ENCODE data around the gene TRIM67. TPM values are rescaled to one million over a fixed set of nuclear protein-coding genes. Genes with fewer than 3 reads are reported as not detected.

The TRIM67 gene
- total and polyA plus RNA-seq, 2 of the 4 experiments (the other 2 are of a cell fraction) = not detected

DNA sequence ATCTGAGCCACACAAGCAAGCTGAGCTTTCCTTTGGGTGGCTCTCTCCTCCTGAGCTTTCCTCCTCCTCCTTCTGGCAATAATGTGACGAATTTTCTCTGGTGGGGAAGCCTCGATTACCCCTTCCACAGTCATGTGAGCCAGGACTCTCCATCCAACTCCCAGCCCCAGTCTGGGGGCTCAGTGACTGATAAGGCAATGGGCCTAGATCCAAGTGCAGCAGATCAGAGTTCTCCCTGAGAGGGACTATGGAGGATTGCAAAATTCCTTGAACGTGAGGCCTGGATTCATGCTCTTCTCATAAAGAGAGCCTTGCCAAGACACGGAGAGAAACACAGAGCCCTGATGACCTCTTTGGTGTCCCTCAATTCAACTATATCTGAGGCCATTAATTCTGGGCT, 31.3 kb upstream of the TRIM67 start:
- Histone ChIP-seq H4K5ac (ENCODE audit: low read depth, low read length) (no peak overlapping the region), H3K4me1 (ENCODE audit: control insufficient read depth, insufficient read depth, low read length) (no peaks in the 10 kb centered on the region), H3K9me3 (ENCODE audit: control insufficient read depth, insufficient read depth, low read length) (no peaks in the 10 kb centered on the region), H2AK9ac (replicated peaks; ENCODE audit: low read depth, low read length, poor library complexity) (peak overlapping the region; percentile 55), H3K18ac (ENCODE audit: low read depth, low read length) (no peak overlapping the region), H2BK20ac (ENCODE audit: low read depth, low read length) (no peak overlapping the region), H2BK120ac (ENCODE audit: low read depth, low read length) (no peak overlapping the region), H4K8ac (ENCODE audit: low read depth in 2 of 2, low read length in 2 of 2) (no peak overlapping the region), H3K23ac (ENCODE audit: low read depth, low read length) (no peak overlapping the region), H3K4ac (ENCODE audit: low read depth, low read length) (no peak overlapping the region), H2AFZ (replicated peaks; ENCODE audit: low read length, poor library complexity) (no peak overlapping the region), H2BK15ac (ENCODE audit: low read depth, low read length) (no peak overlapping the region), H3K79me1 (ENCODE audit: low read depth in 1 of 2, low read length in 2 of 2) (no peaks in the 10 kb centered on the region), H3K36me3 (ENCODE audit: control insufficient read depth, insufficient read depth, low read length) (no peaks in the 10 kb centered on the region), H3K56ac (ENCODE audit: extremely low read depth, insufficient read depth, low read length) (no peak overlapping the region; the same call in 1 of the 2 replicates), H4K20me1 (ENCODE audit: insufficient read depth, low read length) (no peaks in the 10 kb centered on the region; the same call in 1 of the 2 replicates), H3K27ac (ENCODE audit: insufficient read depth, low read length) (no peak overlapping the region), H3K4me2 (ENCODE audit: low read depth, low read length) (no peak overlapping the region), H3K4me3 (ENCODE audit: insufficient read depth, low read depth, low read length) (no peak overlapping the region), H3K14ac (replicated peaks; ENCODE audit: low read depth, low read length) (no peak overlapping the region), H3K9me1 (ENCODE audit: insufficient read depth, low read length) (no peaks in the 10 kb centered on the region), H3K9ac (ENCODE audit: low read depth, low read length) (no peak overlapping the region), H3K27me3 (ENCODE audit: control insufficient read depth, insufficient read depth, low read length) (no peaks in the 10 kb centered on the region; the same call in 1 of the 2 replicates), H2BK5ac (ENCODE audit: low read depth, low read length, poor library complexity, severe bottlenecking) (no peak overlapping the region), H4K91ac (ENCODE audit: insufficient read depth, low read depth, low read length) (no peak overlapping the region), H2AK5ac (ENCODE audit: low read depth, low read length) (no peak overlapping the region)
- intact Hi-C loops (cut with micrococcal nuclease) (no loop called here), in situ Hi-C loops (cut with MboI; ENCODE audit: low sequenced_read_pairs) (no loop called here), dilution Hi-C loops (cut with HindIII; ENCODE audit: low sequenced_read_pairs, unreplicated experiment) (no loop called here)
- BruUV-seq (replicated peaks) = no TSS peak
- WGBS, 2 experiments (ENCODE audit: extremely low coverage in 2 of 2, insufficient read length in 1 of 2) = no CpG with 5 or more reads among the region's 4 CpGs
- DNase-seq (no peak), ATAC-seq (ENCODE audit: low read depth) (no peak)
- ChIA-PET POLR2A (ENCODE audit: unreplicated experiment) (no interaction called here), CTCF (no interaction called here)
- TF ChIP-seq, protein P1, sequence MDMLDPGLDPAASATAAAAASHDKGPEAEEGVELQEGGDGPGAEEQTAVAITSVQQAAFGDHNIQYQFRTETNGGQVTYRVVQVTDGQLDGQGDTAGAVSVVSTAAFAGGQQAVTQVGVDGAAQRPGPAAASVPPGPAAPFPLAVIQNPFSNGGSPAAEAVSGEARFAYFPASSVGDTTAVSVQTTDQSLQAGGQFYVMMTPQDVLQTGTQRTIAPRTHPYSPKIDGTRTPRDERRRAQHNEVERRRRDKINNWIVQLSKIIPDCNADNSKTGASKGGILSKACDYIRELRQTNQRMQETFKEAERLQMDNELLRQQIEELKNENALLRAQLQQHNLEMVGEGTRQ (IDR thresholded peaks at IDR 0.05; ENCODE audit: low read depth, low read length) = no peak
- TF ChIP-seq, protein P2, sequence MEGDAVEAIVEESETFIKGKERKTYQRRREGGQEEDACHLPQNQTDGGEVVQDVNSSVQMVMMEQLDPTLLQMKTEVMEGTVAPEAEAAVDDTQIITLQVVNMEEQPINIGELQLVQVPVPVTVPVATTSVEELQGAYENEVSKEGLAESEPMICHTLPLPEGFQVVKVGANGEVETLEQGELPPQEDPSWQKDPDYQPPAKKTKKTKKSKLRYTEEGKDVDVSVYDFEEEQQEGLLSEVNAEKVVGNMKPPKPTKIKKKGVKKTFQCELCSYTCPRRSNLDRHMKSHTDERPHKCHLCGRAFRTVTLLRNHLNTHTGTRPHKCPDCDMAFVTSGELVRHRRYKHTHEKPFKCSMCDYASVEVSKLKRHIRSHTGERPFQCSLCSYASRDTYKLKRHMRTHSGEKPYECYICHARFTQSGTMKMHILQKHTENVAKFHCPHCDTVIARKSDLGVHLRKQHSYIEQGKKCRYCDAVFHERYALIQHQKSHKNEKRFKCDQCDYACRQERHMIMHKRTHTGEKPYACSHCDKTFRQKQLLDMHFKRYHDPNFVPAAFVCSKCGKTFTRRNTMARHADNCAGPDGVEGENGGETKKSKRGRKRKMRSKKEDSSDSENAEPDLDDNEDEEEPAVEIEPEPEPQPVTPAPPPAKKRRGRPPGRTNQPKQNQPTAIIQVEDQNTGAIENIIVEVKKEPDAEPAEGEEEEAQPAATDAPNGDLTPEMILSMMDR (conservative IDR thresholded peaks at IDR 0.05; ENCODE audit: low read depth, low read length) = no peak
- no peak for TF ChIP-seq MAFK (IDR thresholded peaks at IDR 0.05; ENCODE audit: low read depth, low read length)
- no peak for TF ChIP-seq RFX5 (IDR thresholded peaks at IDR 0.05; ENCODE audit: low read depth, low read length)
- no peak for TF ChIP-seq POLR2A (IDR thresholded peaks at IDR 0.05; ENCODE audit: low read depth, low read length)
- TF ChIP-seq SMC3 (IDR thresholded peaks at IDR 0.05; ENCODE audit: low read depth, low read length) = no peak
- no peak for TF ChIP-seq RAD21 (IDR thresholded peaks at IDR 0.05; ENCODE audit: low read length)
- no peak for TF ChIP-seq CEBPB (IDR thresholded peaks at IDR 0.05; ENCODE audit: low read depth, low read length)
- TF ChIP-seq RCOR1 (IDR thresholded peaks at IDR 0.05; ENCODE audit: insufficient replicate concordance, low read length) = no peak
- no peak for TF ChIP-seq MXI1 (IDR thresholded peaks at IDR 0.05; ENCODE audit: borderline replicate concordance, low read depth, low read length)
- no peak for TF ChIP-seq CHD1 (IDR thresholded peaks at IDR 0.05; ENCODE audit: low read depth, low read length)

Measured in IMR-90 (cell line).